ENCODE results near the gene IQCH.

Gene IQCH

DNA sequence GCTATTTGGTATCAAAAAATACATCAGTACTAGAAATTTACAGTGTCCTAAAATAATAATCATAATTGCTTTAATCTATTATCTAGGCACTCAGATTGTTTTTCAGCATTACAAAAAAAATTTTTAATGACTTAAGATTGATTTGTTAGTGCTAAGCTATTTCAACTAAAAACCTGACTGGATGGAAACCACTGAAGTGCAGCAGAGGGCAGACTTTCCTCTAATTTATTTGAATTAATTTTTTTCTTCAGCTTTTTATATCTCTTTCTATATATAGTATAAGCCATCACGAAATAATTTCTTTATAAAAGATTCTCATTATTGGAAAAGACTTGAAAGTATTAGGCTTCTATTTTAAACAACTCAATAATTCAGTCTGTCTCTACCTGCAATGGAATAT lies 131.4 kb downstream of the IQCH start:
- Histone ChIP-seq H3K36me3 (ENCODE audit: control insufficient read depth, insufficient read depth, low read length) (no peaks in the 10 kb centered on the region), H3K27me3 (ENCODE audit: control insufficient read depth, insufficient read depth, low read length) (no peaks in the 10 kb centered on the region), H3K4me1 (ENCODE audit: control insufficient read depth, insufficient read depth, low read length) (no peaks in the 10 kb centered on the region), H3K4me3 (ENCODE audit: low read depth, low read length) (no peak overlapping the region), H3K9ac (ENCODE audit: low read depth, low read length) (no peak overlapping the region), H3K9me3 (ENCODE audit: control insufficient read depth, insufficient read depth, low read length) (no peaks in the 10 kb centered on the region)

DNA sequence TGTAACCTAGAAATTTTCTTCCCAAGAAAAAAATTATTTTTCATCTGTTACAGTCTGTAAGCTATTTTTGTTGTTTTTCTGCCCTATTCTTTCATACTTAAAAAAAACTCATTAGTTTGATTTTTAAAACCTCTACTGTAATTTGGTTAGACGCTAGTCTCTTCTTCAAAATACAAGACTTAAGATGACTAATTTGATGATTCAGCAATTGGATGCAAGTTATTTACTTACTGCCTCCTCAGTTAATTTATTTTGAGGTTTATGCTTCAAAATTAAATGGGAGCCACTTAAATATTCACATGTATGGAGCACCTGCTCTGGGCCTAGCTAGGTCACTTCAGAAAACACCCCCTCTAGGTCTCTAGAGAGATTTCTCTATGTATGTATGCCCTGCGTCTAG lies 132.4 kb downstream of the IQCH start:
- no peaks in the 10 kb centered on the region for H3K27me3 ChIP-seq (ENCODE audit: control insufficient read depth, insufficient read depth, low read length)
- H3K36me3 ChIP-seq (ENCODE audit: control insufficient read depth, insufficient read depth, low read length), result no peaks in the 10 kb centered on the region
- H3K9ac ChIP-seq (ENCODE audit: low read depth, low read length), result no peak overlapping the region
- no peaks in the 10 kb centered on the region for H3K9me3 ChIP-seq (ENCODE audit: control insufficient read depth, insufficient read depth, low read length)
- H3K4me3 ChIP-seq (ENCODE audit: low read depth, low read length), result no peak overlapping the region
- H3K4me1 ChIP-seq (ENCODE audit: control insufficient read depth, insufficient read depth, low read length), result no peaks in the 10 kb centered on the region

GRCh38 chr15:67389975-67390374 lies 135.4 kb downstream of the IQCH start:
- no peaks in the 10 kb centered on the region for H3K4me1 ChIP-seq (ENCODE audit: control insufficient read depth, insufficient read depth, low read length)
- H3K27me3 ChIP-seq (ENCODE audit: control insufficient read depth, insufficient read depth, low read length), result no peaks in the 10 kb centered on the region
- no peaks in the 10 kb centered on the region for H3K36me3 ChIP-seq (ENCODE audit: control insufficient read depth, insufficient read depth, low read length)
- no peak overlapping the region for H3K4me3 ChIP-seq (ENCODE audit: low read depth, low read length)
- H3K9me3 ChIP-seq (ENCODE audit: control insufficient read depth, insufficient read depth, low read length), result no peaks in the 10 kb centered on the region
- H3K9ac ChIP-seq (ENCODE audit: low read depth, low read length), result no peak overlapping the region

GRCh38 chr15:67394873-67395639 lies 140.5 kb downstream of the IQCH start:
- Histone ChIP-seq H3K4me1 (ENCODE audit: control insufficient read depth, insufficient read depth, low read length) (peaks cover 7% of the 10 kb centered on the region), H3K9ac (ENCODE audit: low read depth, low read length) (no peak overlapping the region), H3K27me3 (ENCODE audit: control insufficient read depth, insufficient read depth, low read length) (no peaks in the 10 kb centered on the region), H3K9me3 (ENCODE audit: control insufficient read depth, insufficient read depth, low read length) (no peaks in the 10 kb centered on the region), H3K36me3 (ENCODE audit: control insufficient read depth, insufficient read depth, low read length) (no peaks in the 10 kb centered on the region), H3K4me3 (ENCODE audit: low read depth, low read length) (no peak overlapping the region)

DNA sequence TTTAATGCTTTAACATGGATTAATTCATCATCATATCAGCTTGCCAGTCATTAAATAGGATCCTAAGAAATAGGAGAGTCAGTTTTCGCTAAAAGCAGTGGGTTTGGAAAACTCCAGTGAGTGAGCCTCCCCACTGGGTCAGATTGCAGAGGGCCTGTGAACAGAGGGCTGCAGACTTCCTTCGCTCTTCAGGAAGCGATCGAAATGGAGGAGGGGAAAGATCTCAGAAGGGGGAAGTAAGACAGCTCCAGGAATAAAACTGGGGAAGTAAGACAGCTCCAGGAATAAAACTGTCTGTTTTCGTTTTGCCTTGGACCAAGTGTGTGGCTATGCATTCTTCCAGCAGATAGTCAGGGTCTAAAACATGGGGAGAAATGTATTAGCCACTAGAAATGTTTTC lies 141.5 kb downstream of the IQCH start:
- Histone ChIP-seq H3K4me1 (ENCODE audit: control insufficient read depth, insufficient read depth, low read length) (peaks cover 7% of the 10 kb centered on the region), H3K9ac (ENCODE audit: low read depth, low read length) (no peak overlapping the region), H3K36me3 (ENCODE audit: control insufficient read depth, insufficient read depth, low read length) (no peaks in the 10 kb centered on the region), H3K27me3 (ENCODE audit: control insufficient read depth, insufficient read depth, low read length) (no peaks in the 10 kb centered on the region), H3K9me3 (ENCODE audit: control insufficient read depth, insufficient read depth, low read length) (no peaks in the 10 kb centered on the region), H3K4me3 (ENCODE audit: low read depth, low read length) (no peak overlapping the region)

DNA sequence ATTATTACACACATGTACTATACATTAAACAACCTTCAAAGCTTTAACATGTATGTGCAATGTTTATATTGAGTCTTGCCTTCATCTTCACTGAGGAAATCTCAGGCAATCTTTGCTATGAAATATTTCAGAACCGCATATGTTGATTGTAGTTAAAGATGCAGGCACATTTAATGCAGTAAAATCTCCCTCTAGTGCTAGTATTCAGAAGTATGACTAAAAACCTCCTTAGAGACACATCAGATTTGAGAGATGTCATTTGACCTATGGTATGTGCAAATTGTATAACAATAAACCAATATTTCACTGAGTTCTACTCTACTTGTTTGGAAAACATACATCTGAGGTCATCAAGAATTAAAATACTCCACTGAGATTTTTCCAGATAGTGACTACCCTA lies 142.6 kb downstream of the IQCH start:
- Histone ChIP-seq H3K27me3 (ENCODE audit: control insufficient read depth, insufficient read depth, low read length) (no peaks in the 10 kb centered on the region), H3K9me3 (ENCODE audit: control insufficient read depth, insufficient read depth, low read length) (no peaks in the 10 kb centered on the region), H3K4me1 (ENCODE audit: control insufficient read depth, insufficient read depth, low read length) (peaks cover 7% of the 10 kb centered on the region), H3K36me3 (ENCODE audit: control insufficient read depth, insufficient read depth, low read length) (no peaks in the 10 kb centered on the region), H3K4me3 (ENCODE audit: low read depth, low read length) (no peak overlapping the region), H3K9ac (ENCODE audit: low read depth, low read length) (no peak overlapping the region)

- H3K27me3 ChIP-seq (ENCODE audit: control insufficient read depth, insufficient read depth, low read length), result no peaks in the 10 kb centered on the region
- no peaks in the 10 kb centered on the region for H3K36me3 ChIP-seq (ENCODE audit: control insufficient read depth, insufficient read depth, low read length)
- peaks cover 16% of the 10 kb centered on the region for H3K4me1 ChIP-seq (ENCODE audit: control insufficient read depth, insufficient read depth, low read length)
- H3K9ac ChIP-seq (ENCODE audit: low read depth, low read length), result no peak overlapping the region
- H3K9me3 ChIP-seq (ENCODE audit: control insufficient read depth, insufficient read depth, low read length), result no peaks in the 10 kb centered on the region
- H3K4me3 ChIP-seq (ENCODE audit: low read depth, low read length), result no peak overlapping the region
These were observed 145.3 kb downstream of the IQCH start for GRCh38 chr15:67399925-67400324.

GRCh38 chr15:67400890-67401289 lies 146.3 kb downstream of the IQCH start:
- Histone ChIP-seq H3K9ac (ENCODE audit: low read depth, low read length) (no peak overlapping the region), H3K9me3 (ENCODE audit: control insufficient read depth, insufficient read depth, low read length) (no peaks in the 10 kb centered on the region), H3K36me3 (ENCODE audit: control insufficient read depth, insufficient read depth, low read length) (no peaks in the 10 kb centered on the region), H3K4me1 (ENCODE audit: control insufficient read depth, insufficient read depth, low read length) (peaks cover 15% of the 10 kb centered on the region), H3K4me3 (ENCODE audit: low read depth, low read length) (no peak overlapping the region), H3K27me3 (ENCODE audit: control insufficient read depth, insufficient read depth, low read length) (no peaks in the 10 kb centered on the region)

GRCh38 chr15:67401336-67401735 lies 146.8 kb downstream of the IQCH start:
- H3K36me3 ChIP-seq (ENCODE audit: control insufficient read depth, insufficient read depth, low read length), result no peaks in the 10 kb centered on the region
- no peaks in the 10 kb centered on the region for H3K9me3 ChIP-seq (ENCODE audit: control insufficient read depth, insufficient read depth, low read length)
- H3K27me3 ChIP-seq (ENCODE audit: control insufficient read depth, insufficient read depth, low read length), result no peaks in the 10 kb centered on the region
- H3K4me3 ChIP-seq (ENCODE audit: low read depth, low read length), result no peak overlapping the region
- H3K4me1 ChIP-seq (ENCODE audit: control insufficient read depth, insufficient read depth, low read length), result peaks cover 12% of the 10 kb centered on the region
- H3K9ac ChIP-seq (ENCODE audit: low read depth, low read length), result no peak overlapping the region

DNA sequence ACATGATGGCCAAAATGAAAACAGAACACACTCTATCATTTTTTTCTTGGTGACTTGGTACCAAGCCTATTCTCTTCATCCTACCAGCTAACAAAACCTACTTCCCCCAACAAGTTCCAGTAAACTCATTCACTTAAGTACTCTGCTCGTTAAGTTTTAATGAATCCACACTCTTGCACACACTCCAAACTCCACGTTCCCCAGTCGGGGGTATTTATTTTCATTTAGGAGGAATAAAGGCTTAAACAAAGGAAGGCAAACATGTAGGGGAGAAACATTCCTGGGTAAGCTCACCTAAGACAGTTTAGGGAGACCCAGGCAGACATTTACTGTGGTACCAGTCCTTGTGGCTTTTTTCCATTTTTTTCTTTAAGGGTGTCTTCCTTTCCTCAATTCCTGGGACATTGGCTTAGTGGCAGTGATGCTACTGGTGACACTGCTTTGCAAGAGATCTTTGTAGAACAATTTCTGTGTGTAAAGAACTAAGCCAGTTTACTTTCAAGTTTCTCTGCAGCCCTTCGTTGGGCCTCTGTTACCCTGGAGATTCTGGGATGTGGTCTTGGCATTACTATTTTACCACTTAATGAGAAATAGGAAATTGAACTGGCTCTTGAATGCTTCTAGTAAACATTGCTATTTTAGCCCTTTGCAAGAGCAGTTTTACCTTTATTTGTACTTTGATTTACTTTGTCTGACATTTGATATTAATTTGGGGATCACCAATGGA lies 149.0 kb downstream of the IQCH start:
- H3K4me3 ChIP-seq (ENCODE audit: low read depth, low read length), result no peak overlapping the region
- no peak overlapping the region for H3K9ac ChIP-seq (ENCODE audit: low read depth, low read length)
- H3K27me3 ChIP-seq (ENCODE audit: control insufficient read depth, insufficient read depth, low read length), result no peaks in the 10 kb centered on the region
- no peaks in the 10 kb centered on the region for H3K36me3 ChIP-seq (ENCODE audit: control insufficient read depth, insufficient read depth, low read length)
- peaks cover 23% of the 10 kb centered on the region for H3K4me1 ChIP-seq (ENCODE audit: control insufficient read depth, insufficient read depth, low read length)
- H3K9me3 ChIP-seq (ENCODE audit: control insufficient read depth, insufficient read depth, low read length), result no peaks in the 10 kb centered on the region

DNA sequence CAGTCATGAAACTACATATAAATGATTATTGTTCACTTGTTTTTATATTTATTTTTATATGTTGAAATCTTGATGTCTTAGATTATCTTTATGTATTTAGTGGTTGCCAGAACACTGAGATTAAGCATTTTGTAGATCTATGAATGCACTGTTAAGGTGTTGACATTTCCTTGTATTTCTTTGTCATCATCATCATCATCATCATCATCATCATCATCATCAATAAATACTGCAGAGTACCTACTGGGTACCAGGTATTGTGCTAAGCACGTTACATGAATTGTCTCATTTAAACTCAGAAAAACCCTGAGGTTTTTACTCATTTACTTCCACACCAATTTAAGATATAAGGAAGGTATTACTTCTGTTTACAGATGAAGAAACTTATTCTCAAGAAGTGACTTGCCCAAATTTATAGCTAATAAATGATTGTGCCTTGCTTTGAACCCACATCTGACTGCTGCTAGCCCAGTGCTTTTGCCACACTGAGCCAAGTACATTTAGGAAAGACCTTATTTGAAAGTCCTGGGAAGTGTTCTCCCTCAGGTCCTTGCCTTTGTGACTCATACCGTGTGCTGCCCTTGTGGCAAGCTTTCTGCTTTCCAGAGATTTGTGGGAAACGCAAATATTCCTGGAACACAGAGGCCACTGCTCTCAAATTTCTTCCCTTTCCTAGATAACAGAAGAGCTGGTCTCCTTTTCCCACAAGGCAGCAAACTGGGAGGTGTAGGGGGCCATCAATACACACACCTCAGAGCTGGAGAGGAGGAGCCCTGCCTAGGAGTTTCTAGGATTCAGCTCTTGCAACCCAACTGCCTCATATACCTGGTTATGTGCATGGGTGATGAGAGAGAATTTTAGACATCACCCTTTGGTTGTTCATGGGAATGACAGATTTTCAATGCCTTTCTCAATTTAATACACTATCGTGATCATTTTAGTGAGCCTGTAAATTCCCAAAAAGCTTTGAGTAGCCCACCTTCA lies 150.9 kb downstream of the IQCH start:
- Histone ChIP-seq H3K27me3 (ENCODE audit: control insufficient read depth, insufficient read depth, low read length) (no peaks in the 10 kb centered on the region), H3K4me3 (ENCODE audit: low read depth, low read length) (no peak overlapping the region), H3K4me1 (ENCODE audit: control insufficient read depth, insufficient read depth, low read length) (peaks cover 20% of the 10 kb centered on the region), H3K36me3 (ENCODE audit: control insufficient read depth, insufficient read depth, low read length) (no peaks in the 10 kb centered on the region), H3K9ac (ENCODE audit: low read depth, low read length) (no peak overlapping the region), H3K9me3 (ENCODE audit: control insufficient read depth, insufficient read depth, low read length) (no peaks in the 10 kb centered on the region)

Measured in iPS-15b (cell line).